Measurements from ENCODE around the gene RCL1. TPM values are rescaled to one million over a fixed set of nuclear protein-coding genes. Genes with fewer than 3 reads are reported as not detected.

Gene RCL1
- total RNA-seq, 1 donor from 2014 or later: 26.0 TPM

GRCh38 chr9:4861736-4862451 lies 69.2 kb downstream of the RCL1 start:
- Mint-ChIP-seq H3K4me1 (peaks cover 5% of the 10 kb centered on the region), H3K4me3 (no peak overlapping the region), H3K27me3 (no peaks in the 10 kb centered on the region), H3K9me3 (peaks cover 4% of the 10 kb centered on the region), H3K36me3 (ENCODE audit: low read depth) (peaks cover 58% of the 10 kb centered on the region), H3K27ac (no peak overlapping the region)
- POLR2A ChIA-PET: interaction anchor here (0.6 kb wide), 1 partner anchor 35 kb away, joined by 3 read pairs; no protein-coding TSS in a partner anchor
- DNase-seq: no peak
- ATAC-seq (ENCODE audit: low read depth): no peak
- CTCF ChIA-PET: no interaction called here
- intact Hi-C loops (cut with micrococcal nuclease): no loop called here
- no peak for TF ChIP-seq CTCF (IDR thresholded peaks at IDR 0.05)

GRCh38 chr9:4862506-4863250 lies 69.9 kb downstream of the RCL1 start:
- ChIA-PET POLR2A (no interaction called here), CTCF (interaction anchor here (0.6 kb wide), 1 partner anchor 10 kb away, joined by 3 read pairs; no protein-coding TSS in a partner anchor)
- H3K27ac Mint-ChIP-seq: no peak overlapping the region
- no peaks in the 10 kb centered on the region for H3K9me3 Mint-ChIP-seq
- H3K36me3 Mint-ChIP-seq (ENCODE audit: low read depth): peaks cover 52% of the 10 kb centered on the region
- ATAC-seq (ENCODE audit: low read depth) (no peak), DNase-seq (no peak)
- intact Hi-C loops (cut with micrococcal nuclease): no loop called here
- no peak overlapping the region for H3K4me3 Mint-ChIP-seq
- H3K4me1 Mint-ChIP-seq: no peaks in the 10 kb centered on the region
- no peak for TF ChIP-seq CTCF (IDR thresholded peaks at IDR 0.05)
- H3K27me3 Mint-ChIP-seq: no peaks in the 10 kb centered on the region

- intact Hi-C loops (cut with micrococcal nuclease): no loop called here
- Mint-ChIP-seq H3K27me3 (no peaks in the 10 kb centered on the region), H3K9me3 (no peaks in the 10 kb centered on the region), H3K4me1 (no peaks in the 10 kb centered on the region), H3K4me3 (no peak overlapping the region), H3K36me3 (ENCODE audit: low read depth) (peaks cover 37% of the 10 kb centered on the region), H3K27ac (no peak overlapping the region)
- ChIA-PET CTCF (no interaction called here), POLR2A (no interaction called here)
- DNase-seq (no peak), ATAC-seq (ENCODE audit: low read depth) (no peak)
- no peak for TF ChIP-seq CTCF (IDR thresholded peaks at IDR 0.05)
These were observed 71.5 kb downstream of the RCL1 start for GRCh38 chr9:4864234-4864661.

- H3K27me3 Mint-ChIP-seq: no peaks in the 10 kb centered on the region
- no peaks in the 10 kb centered on the region for H3K4me1 Mint-ChIP-seq
- H3K9me3 Mint-ChIP-seq: no peaks in the 10 kb centered on the region
- DNase-seq (no peak), ATAC-seq (ENCODE audit: low read depth) (no peak)
- H3K27ac Mint-ChIP-seq: no peak overlapping the region
- intact Hi-C loops (cut with micrococcal nuclease): no loop called here
- ChIA-PET POLR2A (no interaction called here), CTCF (no interaction called here)
- peaks cover 32% of the 10 kb centered on the region for H3K36me3 Mint-ChIP-seq (ENCODE audit: low read depth)
- no peak for TF ChIP-seq CTCF (IDR thresholded peaks at IDR 0.05)
- no peak overlapping the region for H3K4me3 Mint-ChIP-seq
These were observed 72.0 kb downstream of the RCL1 start for GRCh38 chr9:4864698-4865097.

- ChIA-PET POLR2A (no interaction called here), CTCF (no interaction called here)
- Mint-ChIP-seq H3K4me3 (no peak overlapping the region), H3K9me3 (no peaks in the 10 kb centered on the region), H3K27ac (no peak overlapping the region), H3K36me3 (ENCODE audit: low read depth) (peaks cover 24% of the 10 kb centered on the region), H3K4me1 (no peaks in the 10 kb centered on the region), H3K27me3 (no peaks in the 10 kb centered on the region)
- DNase-seq: no peak
- TF ChIP-seq CTCF (IDR thresholded peaks at IDR 0.05): no peak
- intact Hi-C loops (cut with micrococcal nuclease): no loop called here
- no peak for ATAC-seq (ENCODE audit: low read depth)
These were observed 72.9 kb downstream of the RCL1 start for GRCh38 chr9:4865681-4866080.

All from activated B cell treated with CpG ODN at 0.5 μM for 24 hours (primary cell).